A549 treated with CORT108297 at 1 μM for 4 hours (cell line): ENCODE results near the gene HSPBP1. TPM values are rescaled to one million over a fixed set of nuclear protein-coding genes. Genes with fewer than 3 reads are reported as not detected.

Experiments used
- total RNA-seq: library from RNA; stranded (reverse); fragments of 200-300 nt; extraction: Qiagen RNA extraction; gene quantifications from 5 replicates; pipeline ENCODE4 v1.2.3, GENCODE V29; 2022

Gene HSPBP1, protein sequence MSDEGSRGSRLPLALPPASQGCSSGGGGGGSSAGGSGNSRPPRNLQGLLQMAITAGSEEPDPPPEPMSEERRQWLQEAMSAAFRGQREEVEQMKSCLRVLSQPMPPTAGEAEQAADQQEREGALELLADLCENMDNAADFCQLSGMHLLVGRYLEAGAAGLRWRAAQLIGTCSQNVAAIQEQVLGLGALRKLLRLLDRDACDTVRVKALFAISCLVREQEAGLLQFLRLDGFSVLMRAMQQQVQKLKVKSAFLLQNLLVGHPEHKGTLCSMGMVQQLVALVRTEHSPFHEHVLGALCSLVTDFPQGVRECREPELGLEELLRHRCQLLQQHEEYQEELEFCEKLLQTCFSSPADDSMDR
- total RNA-seq: 119 to 156 TPM (median 146 TPM) in 5 replicates

GRCh38 chr19:55279770-55280643 lies at the start of gene HSPBP1:
HSPBP1 (minus strand) TSS chr19:55280110; CDS start chr19:55279608, 502 bp downstream.

DNA sequence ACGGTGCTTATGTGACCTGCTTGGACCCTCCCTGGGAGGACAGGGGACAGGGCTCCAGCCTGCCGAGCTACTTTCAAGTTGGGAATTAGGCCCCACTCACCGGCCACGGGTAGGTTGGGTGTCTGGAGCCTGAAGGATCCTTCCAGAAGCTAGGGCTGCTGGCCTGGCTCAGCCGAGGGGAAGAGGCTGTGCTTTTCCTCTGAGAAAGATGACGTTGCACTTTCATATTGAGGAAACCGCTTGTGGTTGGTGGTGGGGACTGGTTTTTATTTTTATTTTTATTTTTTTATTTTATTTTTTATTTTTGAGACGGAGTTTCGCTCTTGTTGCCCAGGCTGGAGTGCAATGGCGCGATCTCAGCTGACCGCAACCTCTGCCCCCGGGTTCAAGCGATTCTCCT lies 45.3 kb upstream of the HSPBP1 start, which contains the start of gene TMEM150B:
Gene TMEM150B, minus strand, starts transcription at position 170 of the 400 bp plus-strand sequence. CDS start 4,305 bp downstream, outside the sequence.

GRCh38 chr19:55283548-55284377 lies 3.9 kb upstream of the HSPBP1 start, which contains the start of gene BRSK1:
BRSK1 (plus strand) TSS chr19:55283997; CDS start chr19:55284443, 446 bp downstream.

GRCh38 chr19:55258828-55259539 lies 20.9 kb downstream of the HSPBP1 start, which contains the start of gene PPP6R1:
PPP6R1 (minus strand) TSS chr19:55259017; CDS start chr19:55247103, 11,914 bp downstream.

DNA sequence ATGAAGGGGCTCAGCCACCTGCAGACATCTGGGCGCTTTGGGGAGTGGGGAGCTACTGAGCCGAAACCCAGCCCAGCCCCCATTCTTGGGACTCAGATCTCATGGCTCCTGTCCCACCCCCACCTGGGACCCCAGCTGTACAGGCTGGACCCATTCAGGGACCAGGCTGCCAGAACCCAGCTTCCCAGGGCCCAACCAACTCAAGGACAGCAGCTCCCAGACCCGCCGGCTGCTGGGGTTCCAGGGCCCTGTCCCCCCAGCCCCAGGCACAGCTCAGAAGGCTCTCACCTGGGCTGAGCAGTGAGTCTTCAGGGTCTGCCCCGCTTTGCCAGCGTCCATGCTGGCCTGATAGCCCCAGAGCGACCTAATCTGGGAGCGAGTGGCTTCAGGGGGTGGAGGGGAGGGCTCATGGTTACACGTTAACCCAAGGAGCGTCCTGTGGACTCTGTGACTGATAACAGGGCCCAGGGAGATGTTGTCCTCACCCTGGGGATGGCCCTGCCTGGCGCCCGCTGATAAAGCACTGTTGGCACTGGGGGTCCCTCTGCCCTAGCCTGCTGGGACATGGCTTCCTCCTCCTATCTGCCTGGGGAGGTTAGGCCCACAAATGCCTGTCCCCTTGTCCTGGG lies 51.4 kb downstream of the HSPBP1 start, which contains the start of gene TMEM86B:
Gene TMEM86B, minus strand, starts transcription at position 361 of the 629 bp plus-strand sequence. Its CDS starts 22 bp downstream, at position 339.

Other genes with a start within 250 kb of the HSPBP1 start
- gene GP6, start 241.8 kb downstream of the HSPBP1 start, total RNA-seq: 0.06 to 0.24 TPM (median 0.21 TPM) in 5 replicates
- gene RDH13, start 217.0 kb downstream of the HSPBP1 start, total RNA-seq: 14.0 to 20.9 TPM (median 20.1 TPM) in 5 replicates
- gene EPS8L1, start 204.2 kb downstream of the HSPBP1 start, total RNA-seq: 3.7 to 6.2 TPM (median 5.5 TPM) in 5 replicates
- 60.2 to 97.6 TPM (median 90.0 TPM) in 5 replicates for gene PPP1R12C, start 162.5 kb downstream of the HSPBP1 start, total RNA-seq
- 114 to 145 TPM (median 137 TPM) in 5 replicates for gene TNNT1, start 130.9 kb downstream of the HSPBP1 start, total RNA-seq
- 6.1 to 9.2 TPM (median 8.0 TPM) in 5 replicates for gene TNNI3, start 122.4 kb downstream of the HSPBP1 start, total RNA-seq
- gene DNAAF3, start 113.5 kb downstream of the HSPBP1 start, total RNA-seq: 4.5 to 6.9 TPM (median 6.2 TPM) in 5 replicates
- gene SYT5, start 99.8 kb downstream of the HSPBP1 start, total RNA-seq: 2.8 to 4.9 TPM (median 3.8 TPM) in 5 replicates
- 3.7 to 5.3 TPM (median 5.2 TPM) in 5 replicates for gene PTPRH, start 70.6 kb downstream of the HSPBP1 start, total RNA-seq
- gene TMEM86B, start 51.3 kb downstream of the HSPBP1 start, total RNA-seq: 2.7 to 6.4 TPM (median 5.2 TPM) in 5 replicates
- 87.7 to 128 TPM (median 124 TPM) in 5 replicates for gene PPP6R1, start 21.1 kb downstream of the HSPBP1 start, total RNA-seq
- gene BRSK1, start 3.9 kb upstream of the HSPBP1 start, total RNA-seq: 3.3 to 5.4 TPM (median 4.0 TPM) in 5 replicates
- gene TMEM150B, start 45.2 kb upstream of the HSPBP1 start, total RNA-seq: not detected in 5 replicates
- gene KMT5C, start 59.8 kb upstream of the HSPBP1 start, total RNA-seq: 5.8 to 11.4 TPM (median 9.7 TPM) in 5 replicates
- gene COX6B2, start 74.6 kb upstream of the HSPBP1 start, total RNA-seq: 0.58 to 1.4 TPM (median 1.2 TPM) in 5 replicates
- gene GARIN5B, start 83.2 kb upstream of the HSPBP1 start, total RNA-seq: 0.06 to 0.29 TPM (median 0.12 TPM) in 5 replicates
- 42.1 to 61.8 TPM (median 53.6 TPM) in 5 replicates for gene IL11, start 90.4 kb upstream of the HSPBP1 start, total RNA-seq
- 1.2 to 2.6 TPM (median 2.0 TPM) in 5 replicates for gene TMEM190, start 96.7 kb upstream of the HSPBP1 start, total RNA-seq
- 1.6 to 11.1 TPM (median 8.6 TPM) in 5 replicates for gene TMEM238, start 104.2 kb upstream of the HSPBP1 start, total RNA-seq
- 2,587 to 2,941 TPM (median 2,775 TPM) in 5 replicates for gene RPL28, start 105.8 kb upstream of the HSPBP1 start, total RNA-seq
- gene UBE2S, start 127.7 kb upstream of the HSPBP1 start, total RNA-seq: 320 to 492 TPM (median 460 TPM) in 5 replicates
- 0.02 TPM in 1 of 5 replicates, not detected in the others for gene SHISA7, start 163.2 kb upstream of the HSPBP1 start, total RNA-seq
- gene ISOC2, start 181.5 kb upstream of the HSPBP1 start, total RNA-seq: 54.6 to 66.3 TPM (median 63.5 TPM) in 5 replicates
- gene C19orf85, start 184.6 kb upstream of the HSPBP1 start, total RNA-seq: not detected in 5 replicates
- 5.7 to 8.8 TPM (median 7.8 TPM) in 5 replicates for gene ZNF628, start 196.5 kb upstream of the HSPBP1 start, total RNA-seq
- gene NAT14, start 205.1 kb upstream of the HSPBP1 start, total RNA-seq: 34.2 to 64.7 TPM (median 61.2 TPM) in 5 replicates
- gene SSC5D, start 208.3 kb upstream of the HSPBP1 start, total RNA-seq: 0.45 to 1.3 TPM (median 0.81 TPM) in 5 replicates